Colonic mucosa (tissue), 4 donors: ENCODE data around the gene KCNB1. TPM values are rescaled to one million over a fixed set of nuclear protein-coding genes. Genes with fewer than 3 reads are reported as not detected.
"Not testable (repeated sequence)": the region's sequence is repeated elsewhere in the genome, so short reads cannot be mapped to it uniquely, and the experiment has no call there.

Experiments used
- DNase-seq: peaks from one replicate; pipeline ENCODE4 v3.0.0-alpha.2; 2020
- H3K27ac ChIP-seq: fragments of 200-600 bp; one replicate; pipeline ENCODE4 v1.8.0; 2021
- H3K27me3 ChIP-seq: fragments of 200-600 bp; one replicate; pipeline ENCODE4 v1.8.0; 2021
- H3K36me3 ChIP-seq: fragments of 200-600 bp; one replicate; pipeline ENCODE4 v1.8.0; 2021
- H3K4me1 ChIP-seq: fragments of 200-600 bp; one replicate; pipeline ENCODE4 v1.8.0; 2021; ENCODE audit warnings: mild to moderate bottlenecking
- H3K4me3 ChIP-seq: fragments of 200-600 bp; one replicate; pipeline ENCODE4 v1.8.0; 2021
- H3K9ac ChIP-seq, 2 donors: one replicate each; pipeline ENCODE4 v1.7.0; 2013; ENCODE audit warnings: control low read depth in 2 of 2, low read depth in 2 of 2, low read length in 2 of 2
- H3K9me3 ChIP-seq: fragments of 200-600 bp; one replicate; pipeline ENCODE4 v1.8.0; 2021
- intact Hi-C: fragments of 100-400 bp; cut with DNase I; formaldehyde crosslinking; loops from one replicate; pipeline ENCODE4 v1.14.1; 2022
- total RNA-seq, 2 donors: library from RNA; stranded (reverse); fragmentation: NEBNext Ultra II Directional in 1 of 2; extraction: Animal tissue kit (Norgen Biotek cat#: 25700) in 1 of 2; gene quantifications; one replicate each; pipeline ENCODE4 v1.2.1, GENCODE V29; 2021
- TF ChIP-seq, protein P1 (sequence below): fragments of 200-600 bp; IDR thresholded peaks from one replicate; pipeline ENCODE4 v1.8.0; 2022; ENCODE audit warnings: antibody characterized with exemption, mild to moderate bottlenecking
- donor health status: healthy.
- donor health status: DM: no; HTN: no; CAD: no.
- donor health status: DM: no; HTN: no; CAD: no.

KCNB1 gene
- total RNA-seq, 2 donors from 2014 or later = 0.37 to 1.9 TPM

DNA sequence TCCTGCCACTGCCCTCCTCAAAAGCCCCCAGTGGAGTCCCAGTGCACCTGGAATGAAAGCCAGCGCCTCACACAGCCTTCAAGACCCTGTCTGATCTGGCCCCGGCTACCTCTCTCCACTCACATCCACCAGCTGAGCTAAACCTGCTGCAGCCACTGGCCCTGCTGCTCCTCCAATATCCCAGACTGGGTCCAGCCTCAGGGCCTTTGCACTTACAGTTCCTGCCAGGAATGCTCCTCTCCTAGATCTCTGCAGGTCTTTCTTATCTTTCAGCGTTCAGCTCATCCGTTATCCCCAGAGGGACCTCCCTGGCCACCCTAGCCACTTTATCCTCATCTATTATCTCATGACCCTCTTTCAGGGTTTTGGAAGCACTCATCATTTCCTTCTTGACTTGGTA lies 68.8 kb downstream of the KCNB1 start:
- Histone ChIP-seq H3K4me1 (no peaks in the 10 kb centered on the region), H3K4me3 (no peak overlapping the region), H3K36me3 (no peaks in the 10 kb centered on the region), H3K9ac (no peak overlapping the region), H3K27ac (no peak overlapping the region), H3K27me3 (no peaks in the 10 kb centered on the region), H3K9me3 (no peaks in the 10 kb centered on the region)
- no peak for DNase-seq
- intact Hi-C loops = no loop called here
- TF ChIP-seq, protein P1, sequence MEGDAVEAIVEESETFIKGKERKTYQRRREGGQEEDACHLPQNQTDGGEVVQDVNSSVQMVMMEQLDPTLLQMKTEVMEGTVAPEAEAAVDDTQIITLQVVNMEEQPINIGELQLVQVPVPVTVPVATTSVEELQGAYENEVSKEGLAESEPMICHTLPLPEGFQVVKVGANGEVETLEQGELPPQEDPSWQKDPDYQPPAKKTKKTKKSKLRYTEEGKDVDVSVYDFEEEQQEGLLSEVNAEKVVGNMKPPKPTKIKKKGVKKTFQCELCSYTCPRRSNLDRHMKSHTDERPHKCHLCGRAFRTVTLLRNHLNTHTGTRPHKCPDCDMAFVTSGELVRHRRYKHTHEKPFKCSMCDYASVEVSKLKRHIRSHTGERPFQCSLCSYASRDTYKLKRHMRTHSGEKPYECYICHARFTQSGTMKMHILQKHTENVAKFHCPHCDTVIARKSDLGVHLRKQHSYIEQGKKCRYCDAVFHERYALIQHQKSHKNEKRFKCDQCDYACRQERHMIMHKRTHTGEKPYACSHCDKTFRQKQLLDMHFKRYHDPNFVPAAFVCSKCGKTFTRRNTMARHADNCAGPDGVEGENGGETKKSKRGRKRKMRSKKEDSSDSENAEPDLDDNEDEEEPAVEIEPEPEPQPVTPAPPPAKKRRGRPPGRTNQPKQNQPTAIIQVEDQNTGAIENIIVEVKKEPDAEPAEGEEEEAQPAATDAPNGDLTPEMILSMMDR = no peak

DNA sequence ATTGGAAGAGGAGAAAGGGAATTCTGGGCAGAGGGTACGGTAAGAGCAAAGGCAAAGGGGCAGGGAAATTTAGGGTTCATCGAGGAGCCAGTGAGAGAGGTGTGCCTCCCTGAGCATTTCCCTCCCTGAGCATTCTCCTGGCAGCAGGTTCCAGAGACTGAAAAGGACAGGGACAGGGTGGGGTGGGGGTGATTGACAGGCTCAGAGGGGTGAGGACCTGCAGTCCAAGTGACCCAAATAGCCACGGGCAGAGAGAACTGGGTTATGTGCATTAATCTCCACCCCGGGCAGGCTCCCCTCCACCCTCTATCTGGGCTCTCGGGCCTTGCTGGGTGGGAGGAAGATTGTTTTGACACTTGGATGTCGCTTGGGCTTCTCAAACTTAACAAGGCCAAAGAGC lies 69.5 kb downstream of the KCNB1 start:
- no peak overlapping the region for H3K4me3 ChIP-seq
- no peaks in the 10 kb centered on the region for H3K4me1 ChIP-seq
- H3K9me3 ChIP-seq = no peaks in the 10 kb centered on the region
- H3K36me3 ChIP-seq = no peaks in the 10 kb centered on the region
- intact Hi-C loops = no loop called here
- TF ChIP-seq, protein P1 = no peak
- DNase-seq = no peak
- no peak overlapping the region for H3K27ac ChIP-seq
- H3K9ac ChIP-seq = no peak overlapping the region
- H3K27me3 ChIP-seq = no peaks in the 10 kb centered on the region

DNA sequence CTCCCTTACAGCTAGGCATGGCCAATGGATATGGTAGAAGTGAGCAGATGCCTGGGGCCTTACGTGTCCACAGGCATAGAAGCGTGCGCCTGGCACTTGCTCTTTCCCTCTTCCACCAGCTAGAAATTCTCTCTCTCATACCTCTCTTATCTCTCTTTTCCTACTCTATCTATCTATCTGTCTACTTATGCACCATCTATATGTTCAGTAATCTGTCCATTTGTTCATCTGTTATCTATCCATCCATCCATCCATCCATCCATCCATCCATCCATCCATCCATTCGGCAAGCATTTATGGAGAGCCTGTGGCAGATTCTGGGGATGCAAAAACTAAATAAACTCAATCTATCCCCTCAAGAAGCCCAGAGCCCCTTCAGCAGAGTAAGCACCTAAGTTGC lies 70.2 kb downstream of the KCNB1 start:
- Histone ChIP-seq H3K4me1 (no peaks in the 10 kb centered on the region), H3K9ac (no peak overlapping the region), H3K36me3 (no peaks in the 10 kb centered on the region), H3K9me3 (no peaks in the 10 kb centered on the region), H3K4me3 (no peak overlapping the region), H3K27me3 (no peaks in the 10 kb centered on the region), H3K27ac (no peak overlapping the region)
- intact Hi-C loops = no loop called here
- no peak for DNase-seq
- TF ChIP-seq, protein P1 = no peak

DNA sequence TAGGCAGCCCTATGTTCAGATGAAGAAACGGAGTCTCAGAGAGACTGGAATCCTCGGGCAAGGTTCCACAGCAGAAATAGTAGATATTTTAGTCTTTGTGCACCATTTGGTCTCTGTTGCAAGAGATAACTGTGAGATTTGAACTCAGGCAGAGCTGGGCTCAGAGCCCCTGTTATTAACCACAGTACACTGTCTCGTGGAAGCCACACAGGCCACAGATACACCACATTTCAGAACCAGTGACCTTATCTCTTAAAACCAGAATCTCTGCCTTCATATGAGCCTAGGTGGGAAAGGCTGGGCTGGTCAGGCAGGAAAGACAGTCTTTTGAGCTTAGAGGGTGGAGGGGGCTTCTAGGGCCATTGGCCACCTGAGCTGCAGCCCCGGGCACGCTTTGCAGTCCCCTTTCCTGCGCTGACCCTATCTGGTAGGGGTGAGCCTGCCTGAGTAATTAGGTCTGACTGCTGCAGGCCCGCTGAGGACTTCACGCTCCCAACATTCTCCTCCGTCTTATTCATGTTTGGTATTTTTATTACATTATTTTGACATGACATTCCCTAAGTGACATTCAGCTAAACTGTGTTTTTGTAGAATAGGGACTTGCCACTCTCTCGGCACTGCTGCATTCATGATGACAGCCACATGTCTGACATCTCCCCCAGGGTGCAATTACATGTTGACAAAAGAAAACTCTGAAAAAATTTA lies 71.1 kb downstream of the KCNB1 start:
- intact Hi-C loops = no loop called here
- H3K36me3 ChIP-seq = no peaks in the 10 kb centered on the region
- H3K27ac ChIP-seq = no peak overlapping the region
- H3K27me3 ChIP-seq = no peaks in the 10 kb centered on the region
- no peak for DNase-seq
- H3K9ac ChIP-seq = no peak overlapping the region
- TF ChIP-seq, protein P1 = no peak
- no peak overlapping the region for H3K4me3 ChIP-seq
- no peaks in the 10 kb centered on the region for H3K4me1 ChIP-seq
- no peaks in the 10 kb centered on the region for H3K9me3 ChIP-seq

DNA sequence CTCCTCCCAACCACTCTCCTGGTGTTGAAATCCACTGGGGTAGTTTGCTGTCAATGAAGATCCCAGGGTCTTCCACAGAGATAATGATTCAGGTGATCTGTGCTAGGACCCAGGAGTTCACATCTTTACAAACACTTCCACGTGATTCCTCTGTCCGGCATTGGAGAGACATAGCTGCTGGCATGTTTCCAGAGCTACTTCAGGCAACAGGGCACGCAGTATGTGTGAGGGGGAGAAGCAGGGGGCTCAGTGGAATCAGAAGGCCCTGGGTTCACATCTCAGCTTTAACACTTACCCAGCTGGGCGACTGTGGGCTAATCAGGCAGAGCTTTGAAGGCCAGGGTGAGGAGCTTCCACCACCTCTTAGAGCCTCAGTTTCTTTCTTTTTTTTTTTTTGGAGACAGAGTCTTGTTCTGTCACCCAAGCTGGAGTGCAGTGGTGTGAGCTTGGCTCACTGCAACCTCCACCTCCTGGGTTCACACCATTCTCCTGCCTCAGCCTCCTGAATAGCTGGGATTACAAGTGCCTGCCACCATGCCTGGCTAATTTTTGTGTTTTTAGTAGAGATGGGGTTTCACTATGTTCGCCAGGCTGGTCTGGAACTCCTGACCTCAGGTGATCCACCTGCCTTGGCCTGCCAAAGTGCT lies 72.4 kb downstream of the KCNB1 start:
- DNase-seq, H3K27ac ChIP-seq, H3K4me1 ChIP-seq, intact Hi-C loops, H3K4me3 ChIP-seq, H3K9ac ChIP-seq, H3K9me3 ChIP-seq, H3K36me3 ChIP-seq, H3K27me3 ChIP-seq: not testable (repeated sequence)

DNA sequence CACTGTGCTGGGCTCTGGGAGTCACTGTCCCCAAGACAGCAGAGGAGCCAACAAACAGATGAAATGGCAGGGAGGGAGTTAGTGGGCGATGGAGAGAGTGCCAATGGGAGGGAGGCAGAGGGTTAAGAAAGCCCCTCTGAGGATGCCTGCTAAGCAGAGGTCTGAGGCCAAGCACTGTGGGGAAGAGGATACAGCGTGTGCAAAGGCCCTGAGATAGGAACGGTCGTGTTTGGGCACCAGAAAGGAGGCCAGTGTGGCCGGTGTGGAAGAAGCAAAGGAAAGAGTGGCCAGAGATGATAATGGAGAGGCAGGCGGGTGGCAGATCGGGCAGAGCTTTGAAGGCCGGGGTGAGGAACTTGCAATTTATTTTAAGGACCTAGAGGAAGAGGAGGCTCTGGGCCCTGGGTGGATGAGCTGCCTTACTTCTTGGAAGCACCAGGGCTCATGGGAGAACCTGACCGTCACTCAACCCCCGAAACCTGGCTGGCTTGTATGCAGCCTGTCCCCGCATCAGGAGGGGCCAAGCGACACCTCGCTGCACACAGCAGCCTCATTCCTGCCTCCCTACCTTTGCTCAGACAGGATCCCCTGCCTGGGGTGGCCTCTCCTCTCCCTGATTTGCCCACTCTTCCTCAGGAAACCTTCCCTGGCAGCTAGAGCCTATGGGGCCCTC lies 73.0 kb downstream of the KCNB1 start:
- Histone ChIP-seq H3K4me3 (no peak overlapping the region), H3K4me1 (no peaks in the 10 kb centered on the region), H3K27me3 (no peaks in the 10 kb centered on the region), H3K9me3 (no peaks in the 10 kb centered on the region), H3K9ac (no peak overlapping the region), H3K27ac (no peak overlapping the region), H3K36me3 (no peaks in the 10 kb centered on the region)
- DNase-seq = no peak
- TF ChIP-seq, protein P1 = no peak
- intact Hi-C loops = no loop called here
